HCT116 (cell line): ENCODE results near the gene OSBPL10. TPM values are rescaled to one million over a fixed set of nuclear protein-coding genes. Genes with fewer than 3 reads are reported as not detected.
"Not testable (repeated sequence)": the region's sequence is repeated elsewhere in the genome, so short reads cannot be mapped to it uniquely, and the experiment has no call there.

ENCODE experiments used
- ATAC-seq: fragments of 200-7000 bp; cut with Tn5 transposase; 2 replicates; pipeline ENCODE4 v1.9.1; 2020; ENCODE audit warnings: mild to moderate bottlenecking, moderate library complexity
- BruUV-seq: library from RNA; stranded (reverse); fragments of 400-500 nt; replicated peaks from 2 replicates; lab custom pipeline; 2021; lab: Mats Ljungman, UMichigan
- CTCF ChIA-PET: fragments of 300-600 bp; sonication (Branson Sonifier 250); formaldehyde crosslinking; loops from one replicate; lab custom pipeline; 2021; ENCODE audit warnings: antibody characterized with exemption; lab: Charles Lee
- POLR2A ChIA-PET: fragments of 300-600, 350-600 bp; sonication (Branson Sonifier 250); formaldehyde crosslinking; loops from one replicate; lab custom pipeline; 2021; ENCODE audit warnings: antibody characterized with exemption; lab: Charles Lee
- RAD21 ChIA-PET, 2 experiments: fragments of 300-600 bp; sonication (Branson Sonifier 250); formaldehyde crosslinking; loops; one replicate each; lab custom pipeline; 2023; ENCODE audit warnings: low total read pairs in 2 of 2; ENCODE audit not compliant: uncharacterized antibody in 2 of 2, unreplicated experiment in 2 of 2, low non-redundant PET in 1 of 2; lab: Charles Lee
- DNase-seq: peaks from one replicate; pipeline ENCODE4 v3.0.0-alpha.2; 2010; ENCODE audit warnings: low read depth, low spot score
- H2AFZ ChIP-seq: fragments of 200-600 bp; shearing (Covaris generic), sonication (generic); 2 replicates; pipeline ENCODE4 v1.6.1; 2017; ENCODE audit warnings: low read depth, mixed run types, mixed read lengths, antibody characterized with exemption, low read length; ENCODE audit not compliant: poor library complexity, severe bottlenecking
- H3K27ac ChIP-seq: 2 replicates; pipeline ENCODE4 v1.5.1; 2012; ENCODE audit warnings: low read depth, low read length
- H3K27me3 ChIP-seq: fragments of 200-600 bp; sonication (generic); 2 replicates; pipeline ENCODE4 v1.6.1; 2016; ENCODE audit warnings: mixed run types, low read length, mixed read lengths; ENCODE audit not compliant: insufficient read depth
- H3K36me3 ChIP-seq, 2 experiments: fragments of 200-500 bp in 1 of 2; fragments of 200-600 bp in 1 of 2; sonication (Bioruptor generic) in 1 of 2; sonication (generic) in 1 of 2; 2 replicates each; pipeline versions ENCODE4 v1.5.1 to v1.6.1; 2014 to 2016; ENCODE audit warnings: low read length in 2 of 2, inconsistent platforms in 1 of 2, mixed read lengths in 1 of 2, mixed run types in 1 of 2; ENCODE audit not compliant: insufficient read depth in 2 of 2, control insufficient read depth in 1 of 2
- H3K4me1 ChIP-seq, 2 experiments: fragments of 200-600 bp in 1 of 2; sonication (generic) in 1 of 2; 2 replicates each; pipeline versions ENCODE4 v1.5.1 to v1.6.1; 2012 to 2017; ENCODE audit warnings: low read length in 2 of 2, inconsistent platforms in 1 of 2, mild to moderate bottlenecking in 1 of 2, mixed read lengths in 1 of 2, mixed run types in 1 of 2, moderate library complexity in 1 of 2; ENCODE audit not compliant: insufficient read depth in 2 of 2, control insufficient read depth in 1 of 2
- H3K4me2 ChIP-seq: fragments of 200-600 bp; sonication (generic); 2 replicates; pipeline ENCODE4 v1.6.1; 2017; ENCODE audit warnings: mixed run types, low read length, mixed read lengths
- H3K4me3 ChIP-seq, 2 experiments: fragments of 200-600 bp in 1 of 2; sonication (generic) in 1 of 2; replicated peaks in 1 of 2; 2 replicates each; pipeline ENCODE4 v1.5.1; 2011 to 2016; ENCODE audit warnings: low read length in 2 of 2, control low read depth in 1 of 2, low read depth in 1 of 2, mild to moderate bottlenecking in 1 of 2, mixed read lengths in 1 of 2, mixed run types in 1 of 2
- H3K79me2 ChIP-seq: fragments of 200-600 bp; sonication (generic); 2 replicates; pipeline ENCODE4 v1.6.1; 2017; ENCODE audit warnings: mild to moderate bottlenecking, mixed run types, low read length, moderate library complexity, mixed read lengths; ENCODE audit not compliant: insufficient read depth
- H3K9ac ChIP-seq: fragments of 200-600 bp; sonication (generic); 2 replicates; pipeline ENCODE4 v1.6.1; 2016; ENCODE audit warnings: low read length, mixed read lengths
- H3K9me2 ChIP-seq: fragments of 200-600 bp; sonication (generic), shearing (Covaris generic); 2 replicates; pipeline ENCODE4 v1.6.1; 2017; ENCODE audit warnings: mixed run types, mild to moderate bottlenecking, moderate library complexity; ENCODE audit not compliant: insufficient read depth
- H3K9me3 ChIP-seq, 2 experiments: fragments of 200-500 bp in 1 of 2; fragments of 200-600 bp in 1 of 2; sonication (Bioruptor generic) in 1 of 2; sonication (generic) in 1 of 2; 2 replicates each; pipeline ENCODE4 v1.6.1; 2014 to 2017; ENCODE audit warnings: low read length in 2 of 2, mixed read lengths in 2 of 2, inconsistent platforms in 1 of 2, low read depth in 1 of 2, mild to moderate bottlenecking in 1 of 2, mixed run types in 1 of 2, moderate library complexity in 1 of 2; ENCODE audit not compliant: control insufficient read depth in 1 of 2, insufficient read depth in 1 of 2
- H4K20me1 ChIP-seq: fragments of 200-600 bp; sonication (generic), shearing (Covaris generic); 2 replicates; pipeline ENCODE4 v1.6.1; 2017; ENCODE audit warnings: mixed run types, mild to moderate bottlenecking, moderate library complexity; ENCODE audit not compliant: insufficient read depth
- CBX3 ChIP-seq: IDR thresholded peaks from 2 replicates; pipeline ENCODE4 v1.6.1; 2012; ENCODE audit warnings: low read depth
- ELF1 ChIP-seq: IDR thresholded peaks from 2 replicates; pipeline ENCODE4 v1.6.1; 2012; ENCODE audit warnings: low read depth, borderline replicate concordance
- EZH2 ChIP-seq: fragments of 200-600 bp; sonication (generic); IDR thresholded peaks from 2 replicates; pipeline ENCODE4 v1.6.1; 2017; ENCODE audit warnings: antibody characterized with exemption, mixed run types
- EZH2phosphoT487 ChIP-seq: fragments of 200-600 bp; IDR thresholded peaks from 2 replicates; pipeline ENCODE4 v1.6.1; 2018; ENCODE audit warnings: antibody characterized with exemption, borderline replicate concordance
- JUND ChIP-seq: IDR thresholded peaks from 2 replicates; pipeline ENCODE4 v1.6.1; 2012
- MAX ChIP-seq: IDR thresholded peaks from 2 replicates; pipeline ENCODE4 v1.6.1; 2012
- POLR2A ChIP-seq: IDR thresholded peaks from 2 replicates; pipeline ENCODE4 v1.7.0; 2011; ENCODE audit warnings: borderline replicate concordance; ENCODE audit not compliant: insufficient read depth, insufficient read length; ENCODE audit errors: extremely low read depth
- POLR2AphosphoS5 ChIP-seq: IDR thresholded peaks from 2 replicates; pipeline ENCODE4 v1.6.1; 2011; ENCODE audit warnings: mild to moderate bottlenecking, low read depth, low read length, moderate library complexity
- RAD21 ChIP-seq: IDR thresholded peaks from 2 replicates; pipeline ENCODE4 v1.6.1; 2012; ENCODE audit warnings: low read depth, mild to moderate bottlenecking
- REST ChIP-seq: IDR thresholded peaks from 2 replicates; pipeline ENCODE4 v1.6.1; 2012; ENCODE audit warnings: low read depth
- SP1 ChIP-seq: IDR thresholded peaks from 2 replicates; pipeline ENCODE4 v1.6.1; 2012; ENCODE audit warnings: low read depth
- TCF7L2 ChIP-seq: IDR thresholded peaks from 2 replicates; pipeline ENCODE4 v1.7.0; 2011; ENCODE audit warnings: borderline replicate concordance, inconsistent platforms; ENCODE audit not compliant: insufficient read depth, insufficient read length; ENCODE audit errors: extremely low read depth
- ZFX ChIP-seq: fragments of 450-650 bp; IDR thresholded peaks from 2 replicates; pipeline ENCODE4 v1.6.1; 2017
- ZNF274 ChIP-seq: fragments of 200-500 bp; sonication (Bioruptor generic); IDR thresholded peaks from 2 replicates; pipeline ENCODE4 v1.6.1; 2014; ENCODE audit warnings: mild to moderate bottlenecking, low read depth, low read length, inconsistent platforms
- intact Hi-C: fragments of 100-400 bp; cut with micrococcal nuclease; formaldehyde crosslinking; loops from 2 replicates; pipeline ENCODE4 v1.10.0; 2022
- total RNA-seq: library from RNA; stranded (reverse); gene quantifications from one replicate; pipeline ENCODE4 v1.2.1, GENCODE V29; 2021; ENCODE audit not compliant: unreplicated experiment

OSBPL10 gene
- total RNA-seq, 1 experiment from 2014 or later, result 25.8 TPM

- POLR2A ChIA-PET, H3K9ac ChIP-seq, H3K9me2 ChIP-seq, H4K20me1 ChIP-seq, H3K9me3 ChIP-seq, H2AFZ ChIP-seq, H3K4me2 ChIP-seq, H3K79me2 ChIP-seq, BruUV-seq, RAD21 ChIA-PET, DNase-seq, H3K4me1 ChIP-seq, H3K27me3 ChIP-seq, ATAC-seq, H3K27ac ChIP-seq, CTCF ChIA-PET, H3K4me3 ChIP-seq, H3K36me3 ChIP-seq: not testable (repeated sequence)
- intact Hi-C loops, result loop anchor here (5.0 kb wide), 1 partner anchor 282 kb away; no protein-coding TSS in a partner anchor
Observed at GRCh38 chr3:31860642-31861041, 120.4 kb downstream of the OSBPL10 start.

- Histone ChIP-seq H3K27me3 (no peaks in the 10 kb centered on the region), H3K36me3 (no peaks in the 10 kb centered on the region), H3K4me2 (no peak overlapping the region), H3K4me1 (no peaks in the 10 kb centered on the region), H3K4me3 (no peak overlapping the region), H2AFZ (no peak overlapping the region), H3K9ac (no peak overlapping the region), H3K27ac (no peak overlapping the region), H3K9me2 (no peaks in the 10 kb centered on the region), H3K9me3 (no peaks in the 10 kb centered on the region), H3K79me2 (no peaks in the 10 kb centered on the region), H4K20me1 (no peaks in the 10 kb centered on the region)
- TF ChIP-seq JUND, result no peak
- TF ChIP-seq EZH2phosphoT487, result no peak
- TF ChIP-seq MAX, result no peak
- no peak for TF ChIP-seq POLR2AphosphoS5
- no peak for TF ChIP-seq ZNF274
- TF ChIP-seq TCF7L2, result no peak
- no peak for TF ChIP-seq RAD21
- TF ChIP-seq REST, result no peak
- no peak for TF ChIP-seq ELF1
- TF ChIP-seq POLR2A, result no peak
- TF ChIP-seq ZFX, result no peak
- no peak for TF ChIP-seq CBX3
- TF ChIP-seq SP1, result no peak
- no peak for TF ChIP-seq EZH2
- CTCF ChIA-PET, result no interaction called here
- ATAC-seq, result no peak
- RAD21 ChIA-PET, result no interaction called here
- POLR2A ChIA-PET, result no interaction called here
- no peak for DNase-seq
- intact Hi-C loops, result no loop called here
- BruUV-seq, result no TSS peak
Observed at GRCh38 chr3:31859245-31859644, 121.8 kb downstream of the OSBPL10 start.
